Mucosa of rectum (tissue), 2 donors: ENCODE data around the gene CASZ1.

Experiments used
- H3K27ac ChIP-seq, 2 donors: one replicate each; pipeline ENCODE4 v1.7.0; 2013; ENCODE audit warnings: inconsistent platforms in 2 of 2, low read depth in 2 of 2, low read length in 2 of 2
- H3K27me3 ChIP-seq, 2 donors: one replicate each; pipeline ENCODE4 v1.7.0; 2013; ENCODE audit warnings: low read length in 2 of 2; ENCODE audit not compliant: control insufficient read depth in 2 of 2, insufficient read depth in 2 of 2
- H3K36me3 ChIP-seq, 2 donors: one replicate each; pipeline ENCODE4 v1.7.0; 2013; ENCODE audit warnings: low read length in 2 of 2; ENCODE audit not compliant: control insufficient read depth in 2 of 2, insufficient read depth in 2 of 2
- H3K4me1 ChIP-seq, 2 donors: one replicate each; pipeline ENCODE4 v1.7.0; 2013; ENCODE audit warnings: low read length in 2 of 2, mild to moderate bottlenecking in 1 of 2; ENCODE audit not compliant: control insufficient read depth in 2 of 2, insufficient read depth in 2 of 2
- H3K4me3 ChIP-seq, 2 donors: one replicate each; pipeline ENCODE4 v1.7.0; 2013; ENCODE audit warnings: low read length in 2 of 2
- H3K9ac ChIP-seq, 2 donors: one replicate each; pipeline ENCODE4 v1.7.0; 2013; ENCODE audit warnings: low read length in 2 of 2, low read depth in 1 of 2, mild to moderate bottlenecking in 1 of 2
- H3K9me3 ChIP-seq, 2 donors: one replicate each; pipeline ENCODE4 v1.7.0; 2013; ENCODE audit warnings: low read length in 2 of 2; ENCODE audit not compliant: control insufficient read depth in 2 of 2
- donor health status: healthy.
- donor health status: Normal muscosa, but diverticular disease.

The CASZ1 gene

DNA sequence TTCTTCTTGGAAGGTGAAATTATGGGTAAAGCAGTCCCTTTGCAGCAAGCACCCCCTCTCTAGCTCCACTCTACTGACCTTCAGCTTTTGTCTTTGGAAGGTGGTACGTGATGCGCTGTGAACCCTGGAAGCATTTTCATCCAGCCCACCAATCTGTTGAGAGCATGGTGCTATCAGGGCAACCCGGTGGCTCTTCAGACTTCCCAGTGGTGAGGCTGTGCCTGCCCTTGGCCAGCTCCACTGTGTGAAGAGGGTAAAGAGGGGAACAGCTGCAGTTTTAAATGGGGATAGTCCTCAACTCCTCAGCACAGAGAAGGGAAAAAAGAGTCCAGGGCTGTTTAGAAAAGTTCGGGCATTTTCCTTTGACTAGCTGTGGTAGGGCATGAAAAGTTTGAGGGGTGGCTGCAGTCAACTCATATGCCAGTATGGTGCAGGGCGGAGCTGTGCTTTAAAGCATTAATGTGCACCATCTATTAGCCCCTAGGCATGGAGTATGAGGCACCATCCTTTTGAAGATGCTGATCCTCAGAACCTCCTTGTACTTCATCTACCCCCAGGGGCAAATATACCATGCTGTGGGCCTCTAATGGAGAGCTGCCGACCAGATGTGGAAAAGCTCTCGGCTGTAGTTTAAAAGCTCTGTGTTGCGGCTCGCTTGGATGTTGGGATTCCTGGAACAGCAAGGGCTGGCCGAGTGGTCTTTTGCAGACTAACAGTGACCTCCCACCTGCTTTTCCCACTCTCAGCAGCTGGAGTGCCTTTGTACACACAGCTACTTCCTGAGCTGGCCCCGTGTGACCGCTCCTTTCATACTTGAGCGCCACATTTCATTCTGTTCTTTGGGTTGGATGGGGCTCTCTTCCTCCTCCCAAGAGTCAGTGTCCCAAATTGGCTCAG lies 198.7 kb downstream of the CASZ1 start:
- no peak overlapping the region for H3K27ac ChIP-seq
- H3K9ac ChIP-seq, result no peak overlapping the region
- no peaks in the 10 kb centered on the region for H3K9me3 ChIP-seq
- H3K4me1 ChIP-seq, result no peaks in the 10 kb centered on the region
- H3K36me3 ChIP-seq, result no peaks in the 10 kb centered on the region
- no peak overlapping the region for H3K4me3 ChIP-seq
- H3K27me3 ChIP-seq, result no peaks in the 10 kb centered on the region

DNA sequence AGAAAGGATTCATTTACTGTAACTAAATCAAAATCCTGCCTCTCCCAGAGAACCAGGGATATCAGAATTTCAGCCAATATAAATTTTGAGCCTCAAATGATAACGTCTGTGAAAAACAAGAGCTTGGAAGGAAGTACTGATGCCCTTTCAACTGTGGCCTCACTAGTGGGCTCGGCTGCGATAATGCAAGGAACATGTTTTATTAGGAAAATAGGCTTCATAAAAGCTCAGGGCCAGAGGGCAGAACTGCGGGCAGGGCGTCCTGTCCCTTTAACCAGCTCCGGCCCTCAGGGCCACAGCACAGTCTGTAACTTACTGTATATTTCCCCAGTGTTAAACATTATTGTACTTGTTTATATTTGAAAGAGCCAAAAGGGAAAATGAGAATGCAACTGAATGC lies 199.7 kb downstream of the CASZ1 start:
- Histone ChIP-seq H3K4me1 (no peaks in the 10 kb centered on the region), H3K9me3 (no peaks in the 10 kb centered on the region), H3K27ac (no peak overlapping the region), H3K36me3 (no peaks in the 10 kb centered on the region), H3K9ac (no peak overlapping the region), H3K27me3 (no peaks in the 10 kb centered on the region), H3K4me3 (no peak overlapping the region)

DNA sequence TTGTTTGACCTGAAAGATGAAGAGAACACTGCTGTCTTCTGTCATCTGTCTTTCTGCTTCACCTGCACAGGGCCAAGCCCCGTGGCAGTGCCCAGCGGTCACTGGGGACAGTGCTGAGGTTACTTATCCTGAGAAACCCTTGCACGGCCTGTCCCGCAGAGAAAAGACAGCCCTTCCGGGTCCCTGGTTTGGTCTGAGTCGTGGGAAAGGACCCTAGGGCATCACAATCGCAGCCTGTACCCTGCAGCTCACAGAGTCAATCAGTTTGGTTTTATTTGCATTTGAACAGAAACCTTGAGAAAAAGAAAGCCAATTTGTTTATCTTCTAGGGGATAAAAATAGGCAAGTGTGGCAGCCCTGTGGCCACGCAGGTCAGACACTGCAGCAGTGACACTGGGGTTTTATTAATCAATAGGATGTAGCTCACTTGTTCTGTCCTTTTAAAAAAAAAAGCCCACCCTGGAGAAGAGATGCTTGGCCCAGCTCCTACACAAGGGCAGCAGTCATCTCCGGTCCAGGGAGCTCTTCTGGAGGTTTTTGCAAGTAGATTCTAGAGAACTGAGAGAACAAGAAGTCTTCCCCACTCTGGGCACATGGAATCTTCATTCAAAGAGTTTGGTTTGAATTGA lies 201.7 kb downstream of the CASZ1 start:
- Histone ChIP-seq H3K27me3 (no peaks in the 10 kb centered on the region), H3K4me1 (no peaks in the 10 kb centered on the region), H3K9ac (no peak overlapping the region), H3K27ac (no peak overlapping the region), H3K36me3 (no peaks in the 10 kb centered on the region), H3K9me3 (no peaks in the 10 kb centered on the region), H3K4me3 (no peak overlapping the region)

DNA sequence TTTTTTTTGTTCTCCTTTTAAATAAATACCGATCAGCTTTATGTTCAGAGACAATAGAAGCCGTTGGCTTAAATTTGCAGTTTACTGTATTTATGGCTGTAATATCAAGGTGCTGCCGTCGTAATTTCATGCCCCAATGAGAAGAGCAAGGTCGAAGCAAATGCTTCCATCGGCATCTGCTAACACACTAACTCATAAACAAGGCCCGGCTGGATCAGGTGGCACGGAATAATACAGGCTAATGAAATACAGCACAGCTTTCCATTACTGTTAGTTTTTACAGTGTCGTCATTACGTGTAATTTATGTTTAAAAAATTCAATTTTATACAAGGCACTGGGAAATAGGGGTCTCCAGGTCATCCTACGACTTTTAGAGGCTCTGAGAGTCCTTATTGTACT lies 202.7 kb downstream of the CASZ1 start:
- no peak overlapping the region for H3K9ac ChIP-seq
- no peaks in the 10 kb centered on the region for H3K27me3 ChIP-seq
- no peak overlapping the region for H3K4me3 ChIP-seq
- no peak overlapping the region for H3K27ac ChIP-seq
- no peaks in the 10 kb centered on the region for H3K9me3 ChIP-seq
- no peaks in the 10 kb centered on the region for H3K4me1 ChIP-seq
- H3K36me3 ChIP-seq, result no peaks in the 10 kb centered on the region

DNA sequence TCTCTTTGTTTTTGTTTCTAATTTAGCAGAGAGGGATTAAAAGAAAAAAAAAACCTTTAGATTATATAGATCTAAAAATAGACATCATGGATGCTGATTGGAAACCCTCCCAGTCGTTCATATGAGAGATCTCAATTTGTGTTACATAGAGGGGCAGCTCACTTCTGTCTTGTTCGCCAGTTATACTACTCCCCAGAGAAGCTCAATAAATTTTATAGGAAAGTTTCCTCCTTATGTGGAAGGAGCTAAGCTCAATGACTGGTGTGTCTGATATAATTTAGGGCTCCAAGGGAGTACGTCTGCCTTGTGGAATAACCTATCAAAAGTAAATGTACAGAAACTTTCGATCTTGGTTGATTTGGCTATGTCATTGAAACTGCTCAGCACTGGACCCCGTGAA lies 204.1 kb downstream of the CASZ1 start:
- Histone ChIP-seq H3K27ac (no peak overlapping the region), H3K36me3 (no peaks in the 10 kb centered on the region), H3K9me3 (no peaks in the 10 kb centered on the region), H3K27me3 (no peaks in the 10 kb centered on the region), H3K9ac (no peak overlapping the region), H3K4me3 (no peak overlapping the region), H3K4me1 (no peaks in the 10 kb centered on the region)

DNA sequence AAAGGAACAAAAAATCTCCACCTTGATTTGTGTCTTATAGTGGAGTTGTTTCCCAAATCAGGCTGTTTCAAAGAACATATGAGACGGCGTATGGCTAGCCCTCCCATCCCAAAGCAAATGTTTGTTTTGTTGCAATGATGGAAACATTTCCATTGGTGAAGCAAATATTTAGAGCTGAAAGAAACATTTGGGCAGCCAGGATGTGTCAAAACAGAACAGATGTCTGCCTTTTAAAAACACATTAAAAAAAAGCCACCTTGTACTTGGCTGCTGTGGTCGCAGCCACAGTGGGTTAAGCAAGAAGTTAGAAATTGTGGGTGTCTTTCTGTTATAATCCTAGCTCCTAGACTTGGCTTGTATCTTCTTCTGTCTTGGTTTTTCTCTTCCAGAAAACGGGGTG lies 205.4 kb downstream of the CASZ1 start:
- H3K27me3 ChIP-seq, result no peaks in the 10 kb centered on the region
- no peaks in the 10 kb centered on the region for H3K9me3 ChIP-seq
- no peaks in the 10 kb centered on the region for H3K4me1 ChIP-seq
- no peaks in the 10 kb centered on the region for H3K36me3 ChIP-seq
- no peak overlapping the region for H3K9ac ChIP-seq
- H3K27ac ChIP-seq, result no peak overlapping the region
- no peak overlapping the region for H3K4me3 ChIP-seq

DNA sequence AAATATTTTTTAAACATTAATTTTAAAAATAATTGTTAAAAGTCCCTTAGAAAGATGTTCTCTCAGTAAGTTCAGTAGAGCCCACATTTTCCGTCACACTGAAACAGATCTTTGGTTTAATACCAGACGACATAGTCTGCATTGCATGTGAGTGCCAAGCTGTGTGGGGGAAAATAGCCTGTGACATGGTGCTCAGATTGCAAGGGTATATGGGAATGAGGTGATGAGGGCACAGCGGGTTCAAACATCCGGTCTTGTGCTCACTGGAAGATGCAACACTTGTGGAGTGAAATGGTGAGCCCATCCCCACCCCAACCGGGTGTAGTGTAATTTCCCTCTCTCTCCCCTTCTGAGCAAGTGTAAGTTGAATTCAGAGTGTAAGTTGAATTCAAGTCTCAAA lies 207.4 kb downstream of the CASZ1 start:
- Histone ChIP-seq H3K4me1 (no peaks in the 10 kb centered on the region), H3K9me3 (no peaks in the 10 kb centered on the region), H3K4me3 (no peak overlapping the region), H3K27me3 (no peaks in the 10 kb centered on the region), H3K27ac (no peak overlapping the region), H3K36me3 (no peaks in the 10 kb centered on the region), H3K9ac (no peak overlapping the region)

DNA sequence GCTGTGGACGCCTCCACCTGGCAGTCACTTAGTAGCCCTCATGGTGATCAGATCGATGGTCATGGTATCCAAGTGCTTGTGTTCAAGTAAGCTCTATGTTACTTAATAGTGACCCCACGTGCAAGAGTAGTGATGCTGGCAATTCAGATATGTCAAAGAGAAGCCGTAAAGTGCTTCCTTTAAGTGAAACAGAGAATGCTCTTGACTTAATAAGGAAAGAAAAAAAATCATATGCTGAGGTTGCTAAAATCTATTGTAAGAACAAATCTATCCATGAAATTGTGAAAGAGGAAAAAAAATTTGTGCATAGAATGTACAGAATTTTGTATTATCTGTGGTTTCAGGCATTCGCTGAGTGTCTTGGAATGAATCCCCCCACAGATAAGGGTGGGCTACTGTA lies 207.8 kb downstream of the CASZ1 start:
- no peak overlapping the region for H3K4me3 ChIP-seq
- no peaks in the 10 kb centered on the region for H3K9me3 ChIP-seq
- H3K27me3 ChIP-seq, result no peaks in the 10 kb centered on the region
- no peaks in the 10 kb centered on the region for H3K36me3 ChIP-seq
- H3K9ac ChIP-seq, result no peak overlapping the region
- H3K27ac ChIP-seq, result no peak overlapping the region
- no peaks in the 10 kb centered on the region for H3K4me1 ChIP-seq
